HG03439 (cell line): ENCODE results near the gene PEX26.
"Not testable (repeated sequence)": the region's sequence is repeated elsewhere in the genome, so short reads cannot be mapped to it uniquely, and the experiment has no call there.

ENCODE experiments used
- ATAC-seq: cut with Tn5 transposase; IDR thresholded peaks from one replicate; pipeline ENCODE4 v1.9.1; 2021; ENCODE audit warnings: mild to moderate bottlenecking, moderate library complexity; ENCODE audit not compliant: unreplicated experiment

PEX26 gene

DNA sequence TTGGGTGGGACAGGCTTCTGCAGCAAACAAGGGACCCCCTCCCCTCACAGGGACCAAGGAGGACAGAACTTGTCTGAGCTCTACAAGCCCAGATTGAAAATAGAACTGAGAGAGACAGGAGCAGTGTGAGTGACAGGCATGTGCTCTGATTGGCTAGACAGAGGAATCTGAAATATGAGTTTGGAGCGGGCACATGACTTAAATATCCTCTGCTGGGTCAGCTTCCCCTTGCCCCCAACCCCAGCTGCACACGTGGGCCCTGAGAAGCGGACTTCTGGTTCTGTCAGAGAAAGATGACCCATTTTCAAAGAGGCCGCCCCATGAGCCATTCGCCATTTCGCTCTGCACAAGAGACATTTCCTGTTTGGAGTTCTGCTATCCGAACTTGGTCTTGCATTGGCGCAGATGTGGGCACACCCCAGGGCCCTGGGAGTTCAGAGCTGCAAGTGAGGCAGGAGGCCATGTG is 38.1 kb downstream of the PEX26 start:
- ATAC-seq: no peak

DNA sequence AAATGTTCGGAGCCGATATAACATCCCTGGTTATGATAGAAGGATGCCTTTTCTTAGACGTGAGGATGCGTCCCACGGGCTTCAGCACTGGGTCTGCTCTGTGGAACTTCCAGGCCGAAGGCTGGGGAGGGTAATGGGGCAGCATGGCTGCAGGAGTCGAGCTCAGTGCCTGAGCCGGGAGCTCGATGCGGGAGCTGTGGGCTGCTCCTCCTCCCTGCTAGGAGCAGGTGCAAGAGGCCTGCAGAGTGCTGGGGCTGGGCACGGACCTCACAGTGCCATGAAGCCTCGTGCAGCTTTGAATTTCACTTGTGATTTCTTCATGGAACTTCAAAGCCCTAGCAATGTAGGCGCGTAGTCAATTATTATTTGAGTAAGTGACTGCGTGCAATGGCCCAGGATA is 38.8 kb downstream of the PEX26 start:
- ATAC-seq: no peak

DNA sequence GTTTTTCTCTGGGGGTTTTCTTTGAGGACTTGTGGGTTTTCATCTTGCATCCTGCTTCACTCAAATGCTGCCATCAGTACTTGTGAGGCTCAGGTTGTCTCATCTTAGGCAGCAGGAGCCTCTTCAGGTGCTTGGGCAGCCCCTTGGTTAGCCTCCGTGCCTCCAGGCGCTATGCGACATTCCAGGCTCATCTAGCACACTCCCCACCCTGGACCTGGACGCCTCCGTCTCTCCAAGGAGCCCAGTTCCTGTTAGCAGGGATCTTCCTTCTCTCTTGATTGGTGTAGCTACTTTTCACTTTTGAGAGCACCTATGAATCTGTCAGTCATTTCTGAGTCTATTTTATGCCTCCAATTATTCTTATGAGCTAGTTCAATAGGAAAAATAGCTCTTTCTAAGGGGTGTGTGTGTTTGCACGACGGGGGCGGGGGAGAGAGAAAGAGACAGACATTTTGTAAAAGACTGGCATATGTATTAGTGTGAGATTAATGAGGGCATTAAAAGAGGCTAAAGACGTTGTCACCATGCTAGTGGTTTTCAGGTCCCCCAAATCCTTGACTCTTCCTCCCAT is 40.6 kb downstream of the PEX26 start:
- ATAC-seq: no peak

DNA sequence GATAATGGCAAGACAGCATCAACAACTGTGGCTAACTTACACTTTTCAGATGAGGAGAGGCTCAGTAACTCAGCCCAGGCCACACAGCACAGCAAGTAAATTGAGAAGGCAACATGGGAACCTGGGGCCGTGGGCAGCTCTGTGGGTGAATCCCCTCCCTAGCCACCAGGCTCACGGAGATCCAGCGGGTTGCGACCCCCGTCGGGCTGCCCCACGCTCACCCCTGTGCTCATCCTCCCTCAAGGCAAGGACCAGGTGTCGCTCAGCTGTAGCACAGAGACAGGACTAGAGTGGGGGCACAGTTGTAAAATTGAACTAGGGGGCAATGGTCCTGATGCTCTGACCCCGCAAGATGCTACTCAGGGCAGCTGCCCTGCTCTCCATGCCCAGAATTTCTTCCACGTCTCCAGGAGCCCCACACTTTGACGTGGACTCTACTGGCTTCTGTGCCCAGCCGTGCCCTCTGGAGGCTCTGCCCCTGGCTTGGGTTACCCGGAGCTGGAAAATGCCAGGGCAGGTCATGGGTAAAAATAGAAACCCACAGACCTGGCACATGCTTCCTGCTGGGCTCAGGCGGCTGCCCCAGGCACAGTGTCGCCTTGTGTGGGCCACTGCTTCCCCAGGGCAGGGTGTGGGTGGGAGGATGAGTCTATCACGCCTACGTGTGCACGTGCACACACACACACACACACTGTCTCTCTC is 41.8 kb downstream of the PEX26 start:
- ATAC-seq: no peak

DNA sequence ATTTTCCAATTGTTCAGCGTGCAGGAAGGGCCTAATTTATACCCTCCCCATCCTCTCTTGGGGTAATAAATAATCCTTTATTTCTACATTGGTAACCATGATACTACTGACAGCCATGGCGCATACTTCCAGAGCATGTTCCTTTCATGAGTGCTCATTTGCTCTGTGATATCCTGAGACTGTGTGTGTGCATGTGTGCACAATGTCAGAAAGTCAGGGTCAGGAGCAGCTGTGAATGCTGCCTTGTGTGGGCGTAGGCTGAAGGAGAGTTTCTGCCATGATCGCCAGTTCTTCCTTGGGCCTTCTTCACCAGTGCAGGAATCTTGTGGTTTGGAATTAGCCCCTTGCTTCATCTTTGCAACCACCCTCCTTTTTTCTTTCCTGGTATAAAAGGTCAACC is 43.1 kb downstream of the PEX26 start:
- ATAC-seq: no peak

DNA sequence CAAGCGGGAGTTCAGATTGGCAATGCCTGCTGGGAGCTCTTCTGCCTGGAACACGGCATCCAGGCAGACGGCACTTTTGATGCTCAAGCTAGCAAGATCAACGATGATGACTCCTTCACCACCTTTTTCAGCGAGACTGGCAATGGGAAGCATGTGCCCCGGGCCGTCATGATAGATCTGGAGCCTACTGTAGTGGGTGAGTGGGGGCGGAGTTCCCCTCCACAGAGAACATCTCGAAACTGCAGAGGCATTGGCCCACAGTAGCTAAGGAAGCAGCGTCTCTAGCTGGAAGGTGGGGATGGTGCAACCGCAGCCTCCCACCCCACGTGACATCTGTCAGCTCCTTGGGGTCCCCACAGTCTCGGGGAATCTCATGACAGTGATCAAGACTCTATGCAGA is 43.7 kb downstream of the PEX26 start:
- no peak for ATAC-seq

DNA sequence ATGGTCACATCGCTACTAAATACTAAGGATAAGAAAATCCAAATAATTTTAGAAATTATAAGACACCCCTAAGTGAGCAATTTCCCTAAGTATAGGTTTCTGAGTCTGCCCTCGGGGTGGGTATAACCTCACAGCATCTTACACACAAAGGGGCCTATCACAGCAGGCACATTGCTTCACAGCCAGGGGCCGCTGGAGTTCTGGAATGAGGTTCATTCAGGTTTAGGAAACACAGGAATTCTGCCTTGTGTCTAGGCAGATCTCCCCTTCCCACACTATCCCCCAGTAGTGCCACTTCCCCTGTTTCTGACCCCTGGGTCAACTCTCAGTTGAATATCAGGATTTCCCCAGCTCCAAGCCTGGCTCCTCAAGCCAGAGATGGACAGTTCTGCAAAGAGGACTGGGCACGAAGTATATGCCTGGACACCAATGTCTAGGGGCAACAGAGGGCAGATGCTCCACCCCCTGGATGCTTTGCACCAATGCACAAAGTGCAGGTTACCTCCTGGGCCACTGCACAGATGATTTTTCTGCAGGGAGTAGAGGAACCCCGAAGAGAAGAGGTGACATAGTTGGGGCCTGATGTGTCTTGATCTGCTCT is 44.3 kb downstream of the PEX26 start:
- no peak for ATAC-seq

DNA sequence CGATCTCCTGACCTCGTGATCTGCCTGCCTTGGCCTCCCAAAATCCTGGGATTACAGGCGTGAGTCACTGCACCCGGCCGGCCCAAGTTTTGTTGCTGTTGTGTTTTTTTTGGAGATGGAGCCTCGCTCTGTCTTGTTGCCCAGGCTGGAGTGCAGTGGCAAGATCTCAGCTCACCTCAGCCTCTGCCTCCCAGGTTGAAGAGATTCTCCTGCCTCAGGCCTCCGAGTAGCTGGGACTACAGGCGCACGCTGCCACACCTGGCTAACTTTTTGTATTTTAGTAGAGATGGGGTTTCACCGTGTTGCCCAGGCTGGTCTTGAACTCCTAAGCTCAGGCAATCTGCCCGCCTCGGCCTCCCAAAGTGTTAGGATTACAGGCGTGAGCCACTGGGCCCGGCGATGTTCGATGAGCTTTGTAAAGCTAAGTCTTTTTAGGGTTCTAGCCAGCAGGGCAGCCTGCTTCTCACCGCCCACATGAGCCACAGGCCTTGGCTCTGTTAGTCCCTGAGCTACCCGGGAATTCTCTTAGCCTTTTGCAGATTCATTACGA is 45.8 kb downstream of the PEX26 start:
- not testable (repeated sequence) for ATAC-seq

DNA sequence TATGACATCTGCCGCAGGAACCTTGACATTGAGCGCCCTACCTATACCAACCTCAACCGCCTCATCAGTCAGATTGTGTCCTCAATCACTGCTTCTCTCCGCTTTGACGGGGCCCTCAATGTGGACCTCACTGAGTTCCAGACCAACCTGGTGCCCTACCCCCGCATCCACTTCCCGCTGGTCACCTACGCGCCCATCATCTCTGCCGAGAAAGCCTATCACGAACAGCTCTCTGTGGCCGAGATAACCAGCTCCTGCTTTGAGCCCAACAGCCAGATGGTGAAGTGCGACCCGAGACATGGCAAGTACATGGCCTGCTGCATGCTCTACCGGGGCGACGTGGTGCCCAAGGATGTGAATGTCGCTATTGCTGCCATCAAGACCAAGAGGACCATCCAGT is 48.8 kb downstream of the PEX26 start:
- no peak for ATAC-seq

DNA sequence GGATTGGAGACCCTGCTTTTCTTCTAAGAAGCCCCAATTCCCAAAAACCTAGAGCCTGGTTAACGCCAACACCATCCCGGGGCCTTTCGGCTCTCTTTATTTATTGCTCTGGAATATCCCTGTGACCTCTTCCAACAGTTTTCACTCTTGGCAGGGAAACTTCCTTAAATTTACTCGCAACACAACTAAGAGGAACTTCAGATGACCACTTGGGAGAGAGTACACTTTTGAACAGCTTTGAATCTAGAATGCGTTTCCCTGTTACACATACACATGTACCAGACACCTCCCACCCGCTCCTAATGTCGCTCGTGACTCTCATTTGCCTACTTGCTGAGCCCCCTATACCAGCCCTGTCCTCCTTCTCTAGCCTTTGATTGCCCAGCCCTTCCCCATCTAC is 52.2 kb downstream of the PEX26 start:
- no peak for ATAC-seq

DNA sequence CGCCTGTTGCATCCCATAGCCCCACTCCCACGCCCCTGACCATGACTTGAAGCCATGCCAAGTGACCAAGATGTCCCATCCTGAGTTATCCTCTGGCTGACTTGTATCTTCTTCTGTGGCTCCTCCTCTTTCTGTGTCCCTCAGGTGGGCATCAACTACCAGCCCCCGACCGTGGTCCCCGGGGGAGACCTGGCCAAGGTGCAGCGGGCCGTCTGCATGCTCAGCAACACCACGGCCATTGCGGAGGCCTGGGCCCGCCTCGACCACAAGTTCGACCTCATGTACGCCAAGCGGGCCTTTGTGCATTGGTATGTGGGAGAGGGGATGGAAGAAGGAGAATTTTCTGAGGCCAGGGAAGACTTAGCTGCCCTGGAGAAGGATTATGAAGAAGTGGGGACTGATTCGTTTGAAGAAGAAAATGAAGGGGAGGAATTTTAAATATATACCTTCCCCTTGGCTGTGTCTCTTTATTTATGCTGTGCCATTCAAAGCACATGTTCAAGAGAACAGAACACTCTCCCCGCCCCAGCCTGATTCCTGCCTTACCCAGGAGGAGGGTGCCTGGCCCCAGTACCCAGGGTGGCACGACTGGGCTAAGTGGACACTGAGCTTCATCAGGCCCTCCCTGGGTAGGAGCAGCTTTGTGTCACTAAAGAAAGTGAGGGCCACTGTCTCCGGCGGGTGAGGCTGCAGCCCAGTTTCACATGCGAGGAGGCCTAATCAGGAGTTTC is 53.1 kb downstream of the PEX26 start:
- no peak for ATAC-seq

DNA sequence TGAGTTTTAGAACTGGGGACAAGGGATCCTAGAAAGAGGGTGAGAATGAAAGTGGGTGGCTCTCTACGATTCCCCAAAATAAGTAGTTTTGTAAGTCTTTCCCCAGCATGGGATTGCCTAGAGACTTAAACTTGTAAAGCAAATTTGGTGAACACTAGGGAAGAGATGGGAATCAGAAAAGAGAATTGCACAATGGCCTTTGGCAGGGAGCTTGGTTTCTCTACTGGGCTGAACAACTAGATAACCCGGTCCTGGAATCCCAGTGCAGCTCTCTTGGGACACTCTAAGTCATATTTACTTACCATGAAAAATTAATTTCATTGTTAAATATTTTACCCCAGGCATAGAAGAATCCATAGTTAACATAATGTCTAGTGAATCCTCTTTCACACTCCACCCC is 55.7 kb downstream of the PEX26 start:
- ATAC-seq: no peak

DNA sequence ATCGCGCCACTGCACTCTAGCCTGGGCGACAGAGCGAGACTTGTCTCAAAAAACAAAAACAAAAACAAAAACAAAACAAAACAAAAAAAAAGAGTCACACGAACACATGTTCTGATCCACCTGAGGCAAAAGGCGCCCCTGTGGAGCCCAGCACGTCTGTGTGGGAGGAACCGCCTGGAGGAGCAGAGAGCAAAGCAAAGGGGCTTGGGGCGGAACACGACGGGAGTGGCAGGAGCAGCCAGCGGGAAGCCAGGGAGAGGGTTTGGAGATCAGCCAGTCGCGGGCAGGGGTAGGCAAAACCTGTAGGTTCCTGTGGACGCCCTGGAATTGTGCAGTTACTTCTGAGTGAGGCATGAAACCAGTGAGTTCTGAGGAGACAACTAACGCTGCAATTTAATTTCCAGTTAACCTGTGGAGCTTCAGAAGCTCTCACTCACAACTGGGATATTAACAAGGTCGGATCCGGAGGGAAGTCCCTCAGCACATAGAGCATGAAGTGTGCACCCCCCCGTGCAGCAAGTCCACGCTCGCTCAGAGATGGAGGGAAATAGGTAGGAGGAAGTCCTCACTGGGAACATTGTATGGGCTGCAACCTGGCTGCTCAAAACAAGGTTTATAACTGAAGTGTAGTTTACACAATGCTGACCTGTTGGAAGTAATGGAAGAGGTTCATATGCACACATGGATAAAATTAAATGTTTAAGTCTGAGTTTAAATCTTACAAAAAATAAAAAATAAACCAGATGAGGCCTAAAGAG is 59.0 kb downstream of the PEX26 start:
- no peak for ATAC-seq

DNA sequence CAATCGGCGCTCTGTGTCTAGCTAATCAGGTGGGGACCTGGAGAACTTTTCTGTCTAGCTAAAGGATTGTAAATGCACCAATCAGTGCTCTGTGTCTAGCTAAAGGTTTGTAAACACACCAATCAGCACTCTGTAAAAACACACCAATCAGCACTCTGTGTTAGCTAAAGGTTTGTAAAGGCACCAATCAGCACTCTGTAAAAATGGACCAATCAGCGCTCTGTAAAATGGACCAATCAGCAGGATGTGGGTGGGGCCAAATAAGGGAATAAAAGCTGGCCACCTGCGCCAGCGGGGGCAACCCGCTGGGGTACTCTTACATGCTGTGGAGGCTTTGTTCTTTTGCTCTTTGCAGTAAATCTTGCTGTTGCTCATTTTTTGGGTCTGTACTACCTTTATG is 63.2 kb downstream of the PEX26 start:
- not testable (repeated sequence) for ATAC-seq

DNA sequence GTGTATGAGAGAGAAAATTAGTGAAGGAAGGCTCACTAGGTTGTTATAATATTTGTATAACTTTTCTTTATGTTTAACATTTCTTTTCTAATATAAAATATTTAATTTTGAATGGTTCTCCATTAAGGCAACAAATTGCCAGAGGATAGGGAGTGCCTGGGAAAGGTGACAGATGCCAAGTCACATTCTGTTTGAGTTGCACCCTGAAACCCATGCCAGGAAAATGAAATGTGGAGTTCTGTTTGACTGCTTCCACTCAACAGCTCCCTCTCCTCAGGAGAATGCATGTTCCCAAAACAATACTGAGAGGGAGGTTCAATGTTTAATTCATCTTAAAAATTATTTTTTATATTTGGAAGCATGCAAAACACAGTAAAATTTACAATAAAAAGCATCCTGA is 66.3 kb downstream of the PEX26 start:
- no peak for ATAC-seq

DNA sequence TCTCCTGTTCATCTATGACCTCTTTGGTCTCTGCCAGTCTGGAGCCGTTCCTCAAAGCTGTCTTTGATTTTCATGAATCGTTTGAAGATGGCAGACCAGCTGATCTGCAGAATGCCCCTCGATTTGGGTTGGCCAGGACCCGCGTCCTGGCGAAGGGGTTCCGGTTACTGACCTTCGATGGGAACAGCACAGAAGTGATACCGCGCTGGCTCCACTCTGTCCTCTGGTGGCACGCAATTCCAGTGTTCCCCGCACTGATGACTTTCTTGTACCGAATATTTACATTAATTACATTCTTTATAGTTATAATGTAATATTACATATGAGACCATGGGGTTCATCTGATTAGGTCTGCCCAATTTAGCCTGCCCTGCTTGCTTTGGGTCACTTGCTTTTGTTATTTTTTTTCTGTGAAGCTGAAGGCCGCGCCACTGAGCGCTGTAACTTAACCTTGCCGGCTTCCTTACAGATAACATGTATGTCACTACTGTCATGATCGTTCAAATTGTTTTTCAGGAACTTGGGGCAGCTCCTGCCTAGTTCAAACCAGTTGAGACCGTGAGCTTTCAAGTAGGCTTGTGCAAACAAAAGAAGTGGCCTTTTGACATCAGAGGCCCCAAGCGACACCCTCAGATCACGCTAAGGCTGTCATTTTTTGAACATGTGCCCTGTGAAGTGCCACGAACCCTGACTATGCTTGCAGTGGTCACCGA is 68.0 kb downstream of the PEX26 start:
- no peak for ATAC-seq

DNA sequence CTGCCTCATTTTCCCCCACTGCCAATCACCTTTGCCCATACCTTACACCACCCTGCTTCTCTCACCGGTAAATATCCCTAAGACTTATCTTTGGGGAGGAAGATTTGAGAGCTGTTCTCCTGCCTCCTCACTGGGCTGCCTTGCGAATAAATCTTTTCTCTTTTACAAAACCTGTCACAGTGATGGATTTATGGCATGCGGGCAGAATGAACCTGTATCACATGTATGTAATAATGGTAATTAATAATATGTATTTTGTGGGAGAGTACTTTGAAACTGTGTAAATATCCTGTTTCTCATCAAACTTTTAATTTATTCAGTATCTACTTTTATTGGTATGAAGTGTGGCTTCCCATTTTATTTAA is 68.6 kb downstream of the PEX26 start:
- ATAC-seq: no peak

DNA sequence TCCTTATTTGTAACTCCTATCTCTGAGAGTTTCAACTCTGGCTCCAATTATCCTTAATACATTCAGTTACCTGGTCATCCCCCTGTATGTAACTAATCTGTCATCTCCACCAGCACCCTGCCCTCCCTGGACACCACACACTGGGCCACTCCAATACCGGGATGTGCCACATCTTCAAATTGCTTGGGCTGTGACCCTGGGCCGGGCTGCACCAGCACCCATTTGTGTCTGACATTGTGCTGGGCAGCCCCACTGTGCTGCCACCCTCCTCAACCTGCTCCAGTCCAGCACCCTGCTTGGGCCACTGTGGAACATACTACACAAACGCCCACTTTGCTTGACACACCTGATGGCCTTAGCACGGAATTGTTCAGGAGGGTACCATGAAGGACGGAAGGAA is 70.0 kb downstream of the PEX26 start:
- no peak for ATAC-seq

DNA sequence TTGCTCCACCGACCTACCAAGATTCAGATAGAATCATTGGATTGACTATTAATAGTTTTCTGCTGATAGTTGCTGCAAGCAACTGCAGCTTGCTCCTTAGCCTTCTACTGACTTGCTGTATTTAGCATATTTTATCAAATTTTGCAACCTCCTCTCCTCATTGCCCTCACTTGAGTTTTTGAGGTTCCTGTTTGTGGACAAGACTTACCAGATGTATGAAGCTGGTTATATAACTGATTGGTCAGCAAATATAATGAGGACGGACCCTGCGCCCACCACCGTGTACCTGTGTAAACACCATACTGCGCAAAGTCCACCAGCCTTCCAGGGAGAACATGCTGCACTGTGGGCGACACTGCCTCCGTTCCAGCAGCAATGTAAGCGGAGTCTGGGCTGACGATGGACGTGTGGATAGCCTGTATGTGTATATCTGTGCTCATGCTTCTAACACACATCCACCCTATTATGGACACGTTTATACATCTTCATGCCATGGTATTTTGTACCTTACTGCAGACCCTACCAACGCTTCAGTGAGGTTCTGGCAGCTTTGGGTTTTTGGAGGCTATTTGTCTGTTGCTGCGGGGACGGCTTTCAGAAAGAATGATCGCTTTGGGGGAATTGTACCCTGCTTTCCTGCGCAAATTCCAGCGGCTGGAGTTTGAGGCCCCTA is 70.6 kb downstream of the PEX26 start:
- ATAC-seq: no peak

DNA sequence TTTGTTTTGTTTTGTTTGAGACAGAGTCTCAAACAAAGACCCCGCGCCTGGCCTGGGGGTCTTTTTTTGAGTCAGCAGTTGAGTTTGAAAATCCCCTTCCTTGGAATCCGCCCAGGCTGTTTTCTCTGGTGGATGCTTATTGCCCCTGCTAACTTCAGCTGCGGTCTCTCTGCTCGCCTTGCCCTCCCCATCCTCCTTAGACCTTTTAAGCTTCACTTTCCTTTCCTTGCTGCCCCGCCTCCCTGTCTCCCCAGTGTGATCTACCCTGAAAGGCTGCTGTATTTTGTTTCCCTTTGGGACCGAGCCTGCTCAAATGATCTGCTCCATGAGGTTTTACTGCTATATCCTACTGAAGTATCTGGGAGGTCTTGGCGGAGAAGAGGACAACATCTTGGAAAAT is 74.7 kb downstream of the PEX26 start:
- ATAC-seq: no peak
